Neural progenitor cell (in vitro differentiated cells): ENCODE results near the gene TAC3. TPM values are rescaled to one million over a fixed set of nuclear protein-coding genes. Genes with fewer than 3 reads are reported as not detected.
"Not testable (repeated sequence)": the region's sequence is repeated elsewhere in the genome, so short reads cannot be mapped to it uniquely, and the experiment has no call there.

Experiments used
- DNase-seq: peaks from one replicate; pipeline ENCODE4 v3.0.0-alpha.2; 2016; ENCODE audit warnings: low spot score
- H2AFZ ChIP-seq: fragments of 200-600 bp; sonication (generic); replicated peaks from 2 replicates; pipeline ENCODE4 v1.6.1; 2016; ENCODE audit warnings: antibody characterized with exemption
- H3F3A ChIP-seq: fragments of 200-600 bp; sonication (generic); 2 replicates; pipeline ENCODE4 v1.6.1; 2016; ENCODE audit warnings: antibody characterized with exemption, low read depth
- H3K27ac ChIP-seq: fragments of 200-600 bp; sonication (generic); 2 replicates; pipeline ENCODE4 v1.5.1; 2016; ENCODE audit warnings: mild to moderate bottlenecking
- H3K27me3 ChIP-seq: fragments of 200-600 bp; sonication (generic); 2 replicates; pipeline ENCODE4 v1.6.1; 2016; ENCODE audit warnings: mild to moderate bottlenecking, moderate library complexity
- H3K36me3 ChIP-seq: fragments of 200-600 bp; sonication (generic); 2 replicates; pipeline ENCODE4 v1.5.1; 2016
- H3K4me1 ChIP-seq: fragments of 200-600 bp; sonication (generic); 2 replicates; pipeline ENCODE4 v1.6.1; 2016; ENCODE audit warnings: mixed run types
- H3K4me2 ChIP-seq: fragments of 200-600 bp; sonication (generic); 2 replicates; pipeline ENCODE4 v1.6.1; 2016
- H3K4me3 ChIP-seq: fragments of 200-600 bp; sonication (generic); 2 replicates; pipeline ENCODE4 v1.5.1; 2016
- H3K79me2 ChIP-seq: fragments of 200-600 bp; sonication (generic); 2 replicates; pipeline ENCODE4 v1.6.1; 2016; ENCODE audit warnings: low read depth
- H3K9ac ChIP-seq: fragments of 200-600 bp; sonication (generic); 2 replicates; pipeline ENCODE4 v1.6.1; 2016
- H3K9me3 ChIP-seq: fragments of 200-600 bp; sonication (generic); 2 replicates; pipeline ENCODE4 v1.5.1; 2016; ENCODE audit warnings: low read depth
- H4K20me1 ChIP-seq: fragments of 200-600 bp; sonication (generic); 2 replicates; pipeline ENCODE4 v1.6.1; 2016; ENCODE audit warnings: low read depth
- H3K27ac Mint-ChIP-seq: 3 replicates; pipeline ENCODE4 v1.8.0; 2021; ENCODE audit warnings: mixed read lengths
- H3K27me3 Mint-ChIP-seq: 2 replicates; pipeline ENCODE4 v1.8.0; 2022; ENCODE audit warnings: low read depth, mild to moderate bottlenecking, inconsistent platforms, moderate library complexity, mixed read lengths; ENCODE audit not compliant: insufficient read depth
- H3K36me3 Mint-ChIP-seq: 3 replicates; pipeline ENCODE4 v1.8.0; 2021; ENCODE audit warnings: mixed read lengths
- H3K4me1 Mint-ChIP-seq: 3 replicates; pipeline ENCODE4 v1.8.0; 2021; ENCODE audit warnings: mixed read lengths
- H3K4me3 Mint-ChIP-seq: 3 replicates; pipeline ENCODE4 v1.8.0; 2021; ENCODE audit warnings: mild to moderate bottlenecking, moderate library complexity, mixed read lengths
- H3K9me3 Mint-ChIP-seq: 3 replicates; pipeline ENCODE4 v1.8.0; 2020; ENCODE audit warnings: mixed read lengths
- total RNA-seq: library from RNA; depleted of rRNA; stranded (reverse); fragments of >200 nt; gene quantifications from 2 replicates; pipeline ENCODE4 v1.2.3, GENCODE V29; 2015; ENCODE audit warnings: low replicate concordance

The TAC3 gene
- total RNA-seq, 1 donor from 2014 or later = 6.0 TPM

- H3F3A ChIP-seq, H3K4me1 Mint-ChIP-seq, H3K9ac ChIP-seq, H3K4me3 ChIP-seq, DNase-seq, H3K36me3 ChIP-seq, H3K27ac Mint-ChIP-seq, H3K27me3 ChIP-seq, H4K20me1 ChIP-seq, H3K4me1 ChIP-seq, H3K9me3 ChIP-seq, H3K36me3 Mint-ChIP-seq, H3K79me2 ChIP-seq, H3K27ac ChIP-seq, H3K4me2 ChIP-seq, H3K4me3 Mint-ChIP-seq, H2AFZ ChIP-seq: not testable (repeated sequence)
- Mint-ChIP-seq H3K9me3 (peaks cover 35% of the 10 kb centered on the region), H3K27me3 (peaks cover 11% of the 10 kb centered on the region)
These were observed 52.8 kb downstream of the TAC3 start for GRCh38 chr12:56963557-56963956.

DNA sequence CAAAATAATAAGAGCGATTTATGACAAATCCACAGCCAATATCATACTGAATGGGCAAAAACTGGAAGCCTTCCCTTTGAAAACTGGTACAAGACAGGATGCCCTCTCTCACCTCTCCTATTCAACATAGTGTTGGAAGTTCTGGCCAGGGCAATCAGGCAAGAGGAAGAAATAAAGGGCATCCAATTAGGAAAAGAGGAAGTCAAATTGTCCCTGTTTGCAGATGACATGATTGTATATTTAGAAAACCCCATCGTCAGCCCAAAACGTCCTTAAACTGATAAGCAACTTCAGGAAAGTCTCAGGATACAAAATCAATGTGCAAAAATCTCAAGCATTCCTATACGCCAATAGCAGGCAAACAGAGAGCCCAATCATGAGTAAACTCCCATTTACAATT is 54.1 kb downstream of the TAC3 start:
- not testable (repeated sequence) for H3K27me3 ChIP-seq, H3K4me1 ChIP-seq, H3K4me3 Mint-ChIP-seq, H4K20me1 ChIP-seq, H3K27ac Mint-ChIP-seq, H3K36me3 ChIP-seq, H3K79me2 ChIP-seq, DNase-seq, H3K4me2 ChIP-seq, H3K9ac ChIP-seq, H3K36me3 Mint-ChIP-seq, H3K27ac ChIP-seq, H2AFZ ChIP-seq, H3K4me3 ChIP-seq, H3K4me1 Mint-ChIP-seq, H3K9me3 ChIP-seq, H3F3A ChIP-seq
- H3K27me3 Mint-ChIP-seq = peaks cover 15% of the 10 kb centered on the region
- H3K9me3 Mint-ChIP-seq = peaks cover 39% of the 10 kb centered on the region

Other genes with a start within 250 kb of the TAC3 start
- gene SDR9C7, start 82.1 kb downstream of the TAC3 start, total RNA-seq = 0.28 and 0.32 TPM in 2 replicates
- 1.2 and 2.3 TPM in 2 replicates for gene RDH16, start 58.9 kb downstream of the TAC3 start, total RNA-seq
- gene ZBTB39, start 10.0 kb downstream of the TAC3 start, total RNA-seq = 21.1 and 29.7 TPM in 2 replicates
- gene MYO1A, start 33.6 kb upstream of the TAC3 start, total RNA-seq = 0.19 TPM in 1 of 2 replicates, not detected in the other
- 55.3 and 72.0 TPM in 2 replicates for gene NEMP1, start 62.3 kb upstream of the TAC3 start, total RNA-seq
- gene NAB2, start 72.6 kb upstream of the TAC3 start, total RNA-seq = 19.8 and 41.3 TPM in 2 replicates
- gene STAT6, start 94.8 kb upstream of the TAC3 start, total RNA-seq = 12.9 and 21.6 TPM in 2 replicates
- 13.9 and 31.9 TPM in 2 replicates for gene LRP1, start 112.0 kb upstream of the TAC3 start, total RNA-seq
- gene LRP1-AS, start 131.1 kb upstream of the TAC3 start, total RNA-seq = not detected in 2 replicates
- 0.28 TPM in 1 of 2 replicates, not detected in the other for gene NXPH4, start 200.3 kb upstream of the TAC3 start, total RNA-seq
- 90.2 and 166 TPM in 2 replicates for gene SHMT2, start 213.2 kb upstream of the TAC3 start, total RNA-seq
- gene STAC3, start 234.7 kb upstream of the TAC3 start, total RNA-seq = 1.1 and 5.1 TPM in 2 replicates